Nephron (organoid): Measurements from ENCODE around the gene MUC5AC.
A peak's percentile ranks its signal among the peaks of the same experiment; 100 is the strongest.

Experiments
- H3K27ac Mint-ChIP-seq, 3 experiments: 2 replicates each; pipeline ENCODE4 v1.8.0; 2020; ENCODE audit warnings: mixed read lengths in 3 of 3, mild to moderate bottlenecking in 2 of 3, moderate library complexity in 1 of 3
- H3K27me3 Mint-ChIP-seq: 2 replicates; pipeline ENCODE4 v1.8.0; 2021; ENCODE audit warnings: low read depth, mild to moderate bottlenecking, moderate library complexity, mixed read lengths
- H3K36me3 Mint-ChIP-seq: 2 replicates; pipeline ENCODE4 v1.8.0; 2020; ENCODE audit warnings: low read depth, mixed read lengths
- H3K4me1 Mint-ChIP-seq: 2 replicates; pipeline ENCODE4 v1.8.0; 2020; ENCODE audit warnings: mixed read lengths
- H3K4me3 Mint-ChIP-seq, 3 experiments: 2 replicates each; pipeline ENCODE4 v1.8.0; 2020; ENCODE audit warnings: mild to moderate bottlenecking in 3 of 3, mixed read lengths in 3 of 3, moderate library complexity in 2 of 3
- H3K9me3 Mint-ChIP-seq: 2 replicates; pipeline ENCODE4 v1.8.0; 2020; ENCODE audit warnings: mixed read lengths
- CTCF ChIP-seq, 3 experiments: fragments of 200-600 bp; sonication (generic); IDR thresholded peaks; one replicate each; pipeline ENCODE4 v1.5.0; 2021; ENCODE audit warnings: antibody characterized with exemption in 3 of 3; ENCODE audit not compliant: unreplicated experiment in 3 of 3

The MUC5AC gene

GRCh38 chr11:1130276-1131032, 27.3 kb upstream of the MUC5AC start:
- Mint-ChIP-seq H3K4me1 (no peaks in the 10 kb centered on the region), H3K27me3 (peaks cover 15% of the 10 kb centered on the region), H3K27ac (no peak overlapping the region), H3K9me3 (peaks cover 21% of the 10 kb centered on the region), H3K4me3 (no peak overlapping the region), H3K36me3 (no peaks in the 10 kb centered on the region)
- no peak for TF ChIP-seq CTCF (IDR thresholded peaks at IDR 0.05; ENCODE audit: unreplicated experiment in 3 of 3)

- TF ChIP-seq CTCF (IDR thresholded peaks at IDR 0.05; ENCODE audit: unreplicated experiment in 3 of 3): no peak
- H3K4me1 Mint-ChIP-seq: no peaks in the 10 kb centered on the region
- no peak overlapping the region for H3K4me3 Mint-ChIP-seq
- no peaks in the 10 kb centered on the region for H3K36me3 Mint-ChIP-seq
- peaks cover 21% of the 10 kb centered on the region for H3K9me3 Mint-ChIP-seq
- H3K27me3 Mint-ChIP-seq: peaks cover 13% of the 10 kb centered on the region
- H3K27ac Mint-ChIP-seq: no peak overlapping the region
Measured at GRCh38 chr11:1131033-1131911, 26.5 kb upstream of the MUC5AC start.

GRCh38 chr11:1134848-1135445, 22.8 kb upstream of the MUC5AC start:
- peaks cover 13% of the 10 kb centered on the region for H3K4me1 Mint-ChIP-seq

GRCh38 chr11:1138097-1138496, 19.7 kb upstream of the MUC5AC start:
- no peaks in the 10 kb centered on the region for H3K36me3 Mint-ChIP-seq
- no peak overlapping the region for H3K4me3 Mint-ChIP-seq
- H3K27me3 Mint-ChIP-seq: peaks cover 9% of the 10 kb centered on the region
- TF ChIP-seq CTCF (IDR thresholded peaks at IDR 0.05; ENCODE audit: unreplicated experiment in 3 of 3): no peak
- H3K9me3 Mint-ChIP-seq: peaks cover 44% of the 10 kb centered on the region
- H3K27ac Mint-ChIP-seq: no peak overlapping the region
- H3K4me1 Mint-ChIP-seq: peaks cover 13% of the 10 kb centered on the region

More at GRCh38 chr11:1134848-1135445, 22.8 kb upstream of the MUC5AC start:
- Mint-ChIP-seq H3K4me3 (no peak overlapping the region), H3K27me3 (peaks cover 10% of the 10 kb centered on the region), H3K27ac (no peak overlapping the region), H3K36me3 (no peaks in the 10 kb centered on the region), H3K9me3 (peaks cover 25% of the 10 kb centered on the region)
- TF ChIP-seq CTCF (IDR thresholded peaks at IDR 0.05; ENCODE audit: unreplicated experiment in 3 of 3): no peak

GRCh38 chr11:1139441-1140083, 18.2 kb upstream of the MUC5AC start:
- H3K4me1 Mint-ChIP-seq: peaks cover 13% of the 10 kb centered on the region
- no peak for TF ChIP-seq CTCF (IDR thresholded peaks at IDR 0.05; ENCODE audit: unreplicated experiment in 3 of 3)
- H3K4me3 Mint-ChIP-seq: peak overlapping the region in 1 of 3 experiments; percentile 6
- no peaks in the 10 kb centered on the region for H3K36me3 Mint-ChIP-seq
- peak overlapping the region in 2 of 3 experiments; percentile 7 to 19 for H3K27ac Mint-ChIP-seq
- peaks cover 43% of the 10 kb centered on the region for H3K9me3 Mint-ChIP-seq
- peaks cover 7% of the 10 kb centered on the region for H3K27me3 Mint-ChIP-seq
